Cardiac muscle cell (in vitro differentiated cells and primary cell): Measurements from ENCODE around the gene SLK. TPM values are rescaled to one million over a fixed set of nuclear protein-coding genes. Genes with fewer than 3 reads are reported as not detected.

Experiments
- DNase-seq, 2 donors: peaks; one replicate each; pipeline versions ENCODE4 v3.0.0 to v3.0.0-alpha.2; 2010 to 2017; ENCODE audit warnings: low read depth in 1 of 2, low spot score in 1 of 2
- H3K27ac ChIP-seq: fragments of 200-600 bp; sonication (generic); 2 replicates; pipeline ENCODE4 v1.5.1; 2016
- H3K27me3 ChIP-seq: fragments of 200-600 bp; sonication (generic); 2 replicates; pipeline ENCODE4 v1.6.0; 2016; ENCODE audit warnings: control low read depth
- H3K36me3 ChIP-seq: fragments of 200-600 bp; sonication (generic); 2 replicates; pipeline ENCODE4 v1.5.1; 2016; ENCODE audit warnings: control low read depth
- H3K4me1 ChIP-seq: fragments of 200-600 bp; sonication (generic); 2 replicates; pipeline ENCODE4 v1.8.1; 2017; ENCODE audit warnings: low read depth, mild to moderate bottlenecking, mixed run types
- H3K4me3 ChIP-seq: fragments of 200-600 bp; sonication (generic); 2 replicates; pipeline ENCODE4 v1.5.1; 2016; ENCODE audit warnings: mild to moderate bottlenecking
- H3K9me3 ChIP-seq: fragments of 200-600 bp; sonication (generic); 2 replicates; pipeline ENCODE4 v1.5.1; 2017; ENCODE audit warnings: low read depth, mild to moderate bottlenecking, control low read depth
- CTCF ChIP-seq: IDR thresholded peaks from 2 replicates; pipeline ENCODE4 v1.5.1; 2012; ENCODE audit warnings: low read depth, mild to moderate bottlenecking, low read length
- polyA plus RNA-seq: library from polyadenylated mRNA; unstranded; fragments of >200 nt; fragmentation: Nextera tagmentation; extraction: Ambion mirVana; gene quantifications from 2 replicates; pipeline ENCODE4 v1.2.1, GENCODE V29; 2016
- total RNA-seq: library from RNA; depleted of rRNA; stranded (reverse); fragments of >200 nt; gene quantifications from 2 replicates; pipeline ENCODE4 v1.2.3, GENCODE V29; 2016

Gene SLK
- total and polyA plus RNA-seq, 2 experiments from 2014 or later, result 24.1 to 43.8 TPM

- Histone ChIP-seq H3K4me3 (no peak overlapping the region), H3K27ac (no peak overlapping the region), H3K4me1 (no peaks in the 10 kb centered on the region), H3K27me3 (no peaks in the 10 kb centered on the region), H3K9me3 (no peaks in the 10 kb centered on the region), H3K36me3 (no peaks in the 10 kb centered on the region)
- TF ChIP-seq CTCF, result no peak
- DNase-seq, result no peak
These were observed 73.4 kb downstream of the SLK start for GRCh38 chr10:104040382-104040781.

GRCh38 chr10:104040862-104041789 is 74.2 kb downstream of the SLK start:
- Histone ChIP-seq H3K36me3 (no peaks in the 10 kb centered on the region), H3K9me3 (no peaks in the 10 kb centered on the region), H3K27ac (no peak overlapping the region), H3K4me1 (no peaks in the 10 kb centered on the region), H3K4me3 (no peak overlapping the region), H3K27me3 (no peaks in the 10 kb centered on the region)
- DNase-seq, result no peak
- no peak for TF ChIP-seq CTCF

DNA sequence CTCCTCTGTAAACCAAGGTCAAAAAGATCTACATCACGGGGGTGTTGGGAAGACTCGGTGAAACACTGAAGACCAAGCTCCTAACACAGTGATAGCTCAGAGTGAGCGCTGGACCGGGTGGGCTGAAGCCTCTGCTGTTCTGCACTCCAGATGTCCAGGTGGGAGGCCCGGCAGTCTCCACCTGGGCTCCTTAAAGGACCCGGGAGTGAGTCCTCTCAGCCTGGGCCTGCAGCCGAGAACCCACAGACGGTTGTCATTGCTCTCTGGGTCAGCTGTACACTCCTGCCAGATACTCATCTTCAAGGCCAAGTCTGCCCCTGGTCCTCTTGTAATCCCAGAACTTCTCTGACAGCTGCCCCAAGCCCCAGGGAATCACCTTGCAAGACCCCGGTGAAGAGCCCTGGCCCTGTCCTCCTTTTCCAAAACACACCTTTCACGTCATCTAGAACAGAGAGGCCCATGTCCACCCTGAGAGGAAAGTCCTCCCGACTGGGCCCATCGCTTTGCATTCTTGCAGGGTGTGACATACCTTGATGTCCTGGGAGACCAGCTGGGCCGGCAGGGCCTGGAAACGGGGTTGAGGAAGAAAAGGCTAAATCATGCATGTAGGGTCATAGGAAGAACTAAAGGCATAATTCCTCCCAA is 75.1 kb downstream of the SLK start:
- Histone ChIP-seq H3K4me1 (no peaks in the 10 kb centered on the region), H3K27me3 (no peaks in the 10 kb centered on the region), H3K27ac (no peak overlapping the region), H3K9me3 (no peaks in the 10 kb centered on the region), H3K36me3 (no peaks in the 10 kb centered on the region), H3K4me3 (no peak overlapping the region)
- DNase-seq, result no peak
- TF ChIP-seq CTCF, result no peak

GRCh38 chr10:104043185-104043830 is 76.4 kb downstream of the SLK start:
- no peak for DNase-seq
- Histone ChIP-seq H3K36me3 (no peaks in the 10 kb centered on the region), H3K4me3 (no peak overlapping the region), H3K9me3 (no peaks in the 10 kb centered on the region), H3K27ac (no peak overlapping the region), H3K27me3 (no peaks in the 10 kb centered on the region), H3K4me1 (no peaks in the 10 kb centered on the region)
- no peak for TF ChIP-seq CTCF

DNA sequence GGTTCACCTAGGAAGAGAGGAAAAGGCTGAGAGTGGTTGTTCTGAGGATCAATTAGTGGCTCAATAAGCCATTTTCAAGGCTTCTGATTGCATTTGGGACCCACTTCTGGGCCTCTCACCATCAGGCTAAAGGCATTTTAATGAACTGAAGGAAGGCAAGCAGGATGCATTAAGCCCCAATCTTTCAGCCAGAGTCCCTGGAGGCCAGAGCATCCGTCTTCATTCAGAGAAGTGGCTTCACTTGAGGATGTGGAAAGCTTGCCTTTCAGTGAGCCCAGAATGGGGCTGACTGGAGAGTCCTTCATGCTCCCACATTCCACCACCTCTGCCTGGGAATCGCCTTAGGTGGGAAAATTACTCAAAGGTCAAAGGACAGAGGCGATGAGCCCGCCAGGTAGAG is 76.9 kb downstream of the SLK start:
- H3K4me3 ChIP-seq, result no peak overlapping the region
- no peaks in the 10 kb centered on the region for H3K36me3 ChIP-seq
- no peak for TF ChIP-seq CTCF
- H3K9me3 ChIP-seq, result no peaks in the 10 kb centered on the region
- no peak overlapping the region for H3K27ac ChIP-seq
- no peaks in the 10 kb centered on the region for H3K27me3 ChIP-seq
- no peaks in the 10 kb centered on the region for H3K4me1 ChIP-seq
- no peak for DNase-seq
